Esophagus mucosa (tissue), 1 donor: Measurements from ENCODE around the gene METTL24. TPM values are rescaled to one million over a fixed set of nuclear protein-coding genes. Genes with fewer than 3 reads are reported as not detected.
"Not testable (repeated sequence)": the region's sequence is repeated elsewhere in the genome, so short reads cannot be mapped to it uniquely, and the experiment has no call there.

ENCODE experiments used
- ATAC-seq: fragments of 200-7000 bp; cut with Tn5 transposase; one replicate; pipeline ENCODE4 v1.9.1; 2020
- total RNA-seq: library from RNA; stranded (reverse); gene quantifications from one replicate; pipeline ENCODE4 v1.2.4, GENCODE V29; 2023
- donor health status: DM: yes; HTN: yes; CAD: no.

Gene METTL24
- total RNA-seq, 1 donor from 2014 or later, result not detected

- no peak for ATAC-seq
Observed at GRCh38 chr6:110250838-110251237, 107.3 kb downstream of the METTL24 start.

GRCh38 chr6:110250058-110250457 is 108.1 kb downstream of the METTL24 start:
- no peak for ATAC-seq

GRCh38 chr6:110246900-110247546 is 111.1 kb downstream of the METTL24 start:
- no peak for ATAC-seq

DNA sequence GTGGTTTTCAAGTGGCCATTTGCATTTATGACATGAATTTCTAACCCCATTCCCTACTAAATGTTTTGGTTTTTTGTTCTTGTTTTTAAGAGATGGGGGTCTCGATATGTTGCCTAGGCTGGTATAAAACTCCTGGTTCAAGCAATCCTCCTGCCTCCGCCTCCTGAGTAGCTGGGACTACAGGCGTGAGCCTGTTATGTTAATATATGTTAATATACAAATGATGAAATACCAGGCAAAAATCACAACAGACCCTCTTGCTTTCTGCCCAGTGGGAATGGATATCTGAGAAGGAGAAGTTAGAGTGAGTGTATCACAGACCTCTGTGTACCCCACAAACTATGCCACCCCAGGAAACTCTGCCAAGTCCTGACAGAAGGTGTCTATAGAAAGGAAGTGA is 111.8 kb downstream of the METTL24 start:
- no peak for ATAC-seq

DNA sequence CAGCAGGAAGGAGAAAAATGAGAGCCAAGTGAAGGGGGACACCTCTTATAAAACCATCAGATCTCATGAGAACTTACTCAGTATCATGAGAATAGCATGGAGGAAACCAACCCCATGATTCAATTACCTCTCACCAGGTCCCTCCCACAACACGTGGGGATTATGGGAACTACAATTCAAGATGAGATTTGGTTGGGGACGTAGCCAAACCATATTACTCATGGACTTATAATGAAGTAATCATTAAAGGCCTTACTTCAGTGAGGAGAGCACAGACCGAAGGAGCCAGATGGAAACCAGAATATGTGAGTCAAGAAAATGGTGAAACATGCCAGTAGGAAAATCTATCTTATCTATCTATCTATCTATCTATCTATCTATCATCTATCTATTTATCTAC is 113.5 kb downstream of the METTL24 start:
- ATAC-seq, result not testable (repeated sequence)

GRCh38 chr6:110239526-110240274 is 118.4 kb downstream of the METTL24 start:
- ATAC-seq, result no peak

GRCh38 chr6:110236007-110236406 is 122.1 kb downstream of the METTL24 start:
- not testable (repeated sequence) for ATAC-seq

GRCh38 chr6:110233770-110234374 is 124.3 kb downstream of the METTL24 start:
- no peak for ATAC-seq

- no peak for ATAC-seq
Observed at GRCh38 chr6:110232450-110232849, 125.7 kb downstream of the METTL24 start.

GRCh38 chr6:110226261-110226660 is 131.9 kb downstream of the METTL24 start:
- no peak for ATAC-seq

DNA sequence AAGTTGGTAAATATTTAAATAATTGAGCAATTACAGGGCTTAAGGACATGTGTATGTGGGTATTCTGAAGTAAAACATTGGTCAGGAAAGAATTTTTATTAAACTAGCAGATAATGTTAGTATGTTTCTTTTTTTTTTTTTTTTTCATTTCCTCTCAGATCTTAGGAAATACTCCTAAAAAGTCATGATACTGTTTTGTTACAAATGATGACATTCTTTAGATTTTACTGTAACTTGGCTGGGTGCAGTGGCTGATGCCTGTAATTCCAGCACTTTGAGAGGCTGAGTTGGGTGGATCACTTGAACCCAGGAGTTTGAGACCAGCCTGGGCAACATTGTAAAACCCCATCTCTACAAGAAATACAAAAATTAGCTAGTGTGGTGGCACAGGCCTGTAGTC is 136.4 kb downstream of the METTL24 start:
- ATAC-seq, result no peak

GRCh38 chr6:110217266-110217665 is 140.9 kb downstream of the METTL24 start:
- no peak for ATAC-seq

DNA sequence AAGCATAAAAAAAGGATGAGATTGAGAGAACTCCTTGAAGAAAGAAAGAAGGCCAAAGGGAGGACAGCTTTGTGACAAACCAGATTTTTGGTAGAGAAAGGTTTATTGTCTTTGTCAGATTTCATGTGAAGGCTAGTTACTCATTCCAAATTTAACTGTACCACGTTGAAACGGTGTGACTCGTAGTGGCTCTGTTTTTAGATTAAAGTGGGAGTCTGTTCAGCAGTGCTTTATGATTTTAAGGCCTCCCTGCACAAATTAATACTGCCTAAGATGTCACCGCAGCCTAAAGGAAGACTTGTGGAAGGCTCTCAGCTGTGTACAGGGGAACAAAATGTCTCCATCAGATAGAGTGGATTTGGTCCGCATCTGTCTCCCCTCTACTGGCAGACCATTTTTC is 142.0 kb downstream of the METTL24 start:
- no peak for ATAC-seq

DNA sequence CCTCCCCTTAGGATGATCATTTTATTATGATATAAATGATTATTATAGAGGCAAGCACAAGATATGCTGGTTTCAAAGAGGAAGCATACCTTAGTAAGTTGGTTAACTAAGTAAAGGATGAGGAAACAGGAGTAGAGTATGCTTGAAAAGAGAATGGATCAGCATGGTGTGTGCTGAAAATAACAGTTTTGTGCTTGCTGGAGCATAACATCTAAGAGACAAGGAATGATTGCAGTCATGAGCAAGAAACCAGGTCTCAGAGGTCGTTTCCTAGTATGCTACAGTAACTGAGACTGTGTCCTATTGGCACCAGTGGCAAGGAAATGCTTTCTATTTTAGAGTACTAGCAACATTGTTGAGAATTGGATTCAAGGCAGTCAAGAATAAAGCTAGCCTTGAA is 143.8 kb downstream of the METTL24 start:
- ATAC-seq, result no peak

DNA sequence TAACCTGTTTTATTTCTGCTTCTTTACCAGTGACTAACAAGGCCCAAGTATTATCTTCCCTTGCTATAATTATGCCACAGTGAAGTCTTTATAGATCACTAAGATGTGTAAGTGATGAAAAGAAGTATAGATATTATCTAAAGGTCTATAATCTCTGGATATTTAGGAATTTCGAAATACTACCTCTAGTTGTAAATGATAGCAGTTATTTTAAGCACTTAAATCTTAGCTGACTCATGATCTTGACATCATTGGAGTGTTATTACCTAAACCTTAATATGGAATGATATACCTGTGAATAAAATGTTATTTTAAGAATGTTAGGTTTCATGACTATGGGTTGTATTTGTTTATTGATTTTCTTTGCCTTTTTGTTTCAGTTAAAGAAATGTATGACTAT is 146.4 kb downstream of the METTL24 start:
- no peak for ATAC-seq

GRCh38 chr6:110207652-110208051 is 150.5 kb downstream of the METTL24 start:
- ATAC-seq, result no peak

DNA sequence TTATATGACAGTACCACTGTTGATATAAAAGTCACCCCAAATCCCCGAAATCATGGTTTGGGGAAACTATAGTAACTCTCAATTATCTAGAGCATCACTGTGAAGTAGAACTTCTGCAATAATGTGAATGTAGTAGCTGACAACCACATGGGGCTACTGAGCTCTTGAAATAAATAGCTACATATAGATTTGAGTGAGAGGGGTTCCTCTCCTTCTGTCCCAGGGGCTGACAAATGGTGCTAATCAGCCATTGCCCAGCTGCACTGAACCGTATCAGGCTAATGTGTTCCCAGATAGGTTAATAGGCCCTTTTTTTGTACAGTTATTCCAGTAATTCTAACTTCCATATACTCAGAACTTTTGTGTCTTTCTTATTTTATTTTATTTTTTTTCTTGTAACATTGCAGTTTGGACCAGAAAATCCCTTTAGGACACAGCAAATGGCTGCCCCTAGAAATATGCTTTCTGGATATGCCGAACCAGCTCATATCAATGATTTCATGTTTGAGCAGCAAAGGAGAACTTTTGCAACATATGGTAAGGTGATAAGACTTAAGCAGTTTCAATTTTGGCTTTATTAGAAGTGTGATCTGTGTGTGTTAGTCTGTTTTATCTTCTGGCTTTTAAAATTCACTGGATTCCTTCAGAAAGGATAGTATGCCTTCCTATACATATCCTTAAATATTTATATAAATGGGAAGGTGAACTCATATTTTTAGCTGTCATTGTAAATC is 156.8 kb downstream of the METTL24 start:
- no peak for ATAC-seq

- ATAC-seq, result no peak
Observed at GRCh38 chr6:110198561-110198960, 159.6 kb downstream of the METTL24 start.

DNA sequence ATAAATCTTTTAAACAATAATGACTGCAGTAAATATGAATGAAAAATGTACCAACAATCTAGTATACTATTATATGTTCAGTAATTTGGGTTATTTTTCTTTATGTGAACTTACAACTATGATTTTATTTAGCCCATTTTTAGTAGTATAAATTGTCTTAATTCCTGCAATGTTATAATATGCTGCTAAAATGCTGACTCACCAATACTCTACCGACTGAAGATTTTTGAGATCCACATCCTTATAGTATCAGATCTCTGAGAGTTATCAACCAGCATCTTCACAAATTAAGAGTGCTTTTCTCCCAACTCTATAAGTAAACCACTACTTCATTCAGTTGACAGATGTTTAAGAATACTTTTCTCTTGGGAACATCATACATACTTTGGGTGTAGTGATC is 161.3 kb downstream of the METTL24 start:
- no peak for ATAC-seq

DNA sequence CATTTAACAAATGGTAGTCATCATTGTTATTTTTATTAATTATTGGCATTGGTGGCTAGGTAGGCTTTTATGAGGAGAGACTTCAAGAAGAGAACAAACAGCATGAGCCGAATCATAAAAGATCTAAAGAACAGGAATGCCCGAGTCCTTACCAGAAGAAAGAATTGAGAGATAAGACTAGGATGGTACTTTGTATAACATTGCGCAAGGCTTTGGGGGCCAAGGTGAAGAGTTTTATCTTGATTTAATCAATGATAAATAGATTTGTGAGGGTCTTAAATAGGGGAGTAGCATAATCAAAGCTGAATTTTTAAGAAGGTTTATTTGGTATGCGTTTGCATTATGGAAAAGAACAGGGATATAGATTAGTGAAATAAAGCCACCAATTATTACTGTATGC is 162.5 kb downstream of the METTL24 start:
- ATAC-seq, result no peak
